ENCODE measurements around the gene IFI30.

IFI30 gene

DNA sequence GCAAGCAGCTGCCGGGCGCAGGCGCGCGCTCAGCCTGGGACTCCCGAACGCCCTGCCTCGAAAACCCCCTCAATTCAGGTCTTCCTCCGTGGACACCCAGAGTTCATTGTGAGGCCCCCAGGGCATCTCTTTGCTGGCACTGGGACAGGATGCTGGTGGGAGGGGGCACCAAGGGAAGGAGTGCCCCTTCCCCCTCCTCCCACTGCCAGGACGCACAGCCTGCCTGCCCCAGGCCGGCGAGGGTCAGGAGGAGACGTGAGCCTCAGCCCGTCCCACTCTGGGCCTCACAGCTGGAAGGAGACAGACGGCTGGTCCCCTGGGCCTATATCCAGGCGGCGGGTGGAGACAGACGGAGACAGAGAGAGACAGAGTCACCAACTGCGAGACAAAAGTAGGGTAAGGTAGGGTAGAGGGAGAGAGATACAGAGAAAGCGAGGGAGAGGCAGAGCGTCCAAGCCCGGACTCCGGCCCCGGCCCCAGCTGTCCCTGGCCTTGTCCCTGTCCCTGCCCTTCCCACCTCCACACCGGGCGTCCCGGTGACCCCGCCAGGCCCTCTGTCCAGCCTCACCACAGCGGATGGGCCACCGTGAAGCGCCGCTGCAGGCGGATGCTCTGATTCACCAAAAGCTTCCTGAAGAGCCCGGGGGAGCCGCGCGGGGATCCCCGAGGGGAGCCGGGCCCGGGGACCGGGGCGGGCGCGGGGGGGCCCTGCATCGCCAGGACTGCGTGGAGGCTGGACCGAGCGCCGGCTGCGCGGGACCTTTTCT lies 52.3 kb downstream of the IFI30 start, which contains the start of gene PDE4C:
PDE4C (minus strand) TSS at position 737 of the 767 bp plus-strand sequence; CDS start at position 714, 23 bp downstream.
- DNase-seq (ENCODE audit: low spot score), result no peak

DNA sequence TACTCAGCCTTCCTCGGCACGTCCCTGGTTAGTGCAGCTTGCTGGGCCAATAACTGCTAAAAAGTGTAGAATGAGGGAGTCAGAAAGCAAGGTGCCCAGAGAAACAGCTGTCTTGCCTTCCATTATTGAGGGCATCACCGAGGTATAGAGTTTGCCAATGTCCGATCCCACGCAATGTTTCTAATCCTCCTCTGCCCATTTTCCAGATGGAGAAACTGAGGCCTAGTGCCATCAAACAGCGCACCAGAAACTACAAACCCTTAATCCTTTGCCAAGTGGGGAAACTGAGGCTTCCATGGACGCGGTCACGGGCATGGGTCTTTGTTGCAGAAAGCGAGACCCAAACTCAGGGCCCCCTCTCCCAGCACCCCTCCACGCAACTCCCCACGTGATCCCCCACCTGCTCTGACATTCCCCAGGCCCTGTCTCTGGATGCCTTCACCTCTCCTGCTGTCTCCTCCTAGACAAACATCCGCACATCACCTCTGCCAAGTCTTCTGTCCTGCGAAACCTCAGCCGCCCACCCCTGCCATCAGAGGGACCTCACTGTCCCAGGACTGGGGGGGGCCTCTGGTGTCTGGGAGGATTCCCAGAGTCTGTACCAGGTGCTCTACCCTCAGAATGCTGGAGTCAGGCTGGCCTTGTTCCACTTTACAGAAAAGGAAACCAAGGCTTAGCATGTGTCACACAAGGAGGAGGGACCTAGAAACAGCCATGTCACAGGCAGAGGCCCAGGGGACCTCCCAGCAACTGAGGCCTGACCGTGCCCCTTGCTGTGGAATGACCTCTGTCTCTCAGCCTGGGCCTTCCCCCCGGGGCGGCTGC lies 53.6 kb downstream of the IFI30 start:
- DNase-seq (ENCODE audit: low spot score), result no peak
